Measurements from ENCODE around the gene TMCO4. TPM values are rescaled to one million over a fixed set of nuclear protein-coding genes. Genes with fewer than 3 reads are reported as not detected.

Gene TMCO4
- total and polyA plus RNA-seq, 2 of the 4 experiments (the other 2 are of a cell fraction) = 7.3 to 8.6 TPM

DNA sequence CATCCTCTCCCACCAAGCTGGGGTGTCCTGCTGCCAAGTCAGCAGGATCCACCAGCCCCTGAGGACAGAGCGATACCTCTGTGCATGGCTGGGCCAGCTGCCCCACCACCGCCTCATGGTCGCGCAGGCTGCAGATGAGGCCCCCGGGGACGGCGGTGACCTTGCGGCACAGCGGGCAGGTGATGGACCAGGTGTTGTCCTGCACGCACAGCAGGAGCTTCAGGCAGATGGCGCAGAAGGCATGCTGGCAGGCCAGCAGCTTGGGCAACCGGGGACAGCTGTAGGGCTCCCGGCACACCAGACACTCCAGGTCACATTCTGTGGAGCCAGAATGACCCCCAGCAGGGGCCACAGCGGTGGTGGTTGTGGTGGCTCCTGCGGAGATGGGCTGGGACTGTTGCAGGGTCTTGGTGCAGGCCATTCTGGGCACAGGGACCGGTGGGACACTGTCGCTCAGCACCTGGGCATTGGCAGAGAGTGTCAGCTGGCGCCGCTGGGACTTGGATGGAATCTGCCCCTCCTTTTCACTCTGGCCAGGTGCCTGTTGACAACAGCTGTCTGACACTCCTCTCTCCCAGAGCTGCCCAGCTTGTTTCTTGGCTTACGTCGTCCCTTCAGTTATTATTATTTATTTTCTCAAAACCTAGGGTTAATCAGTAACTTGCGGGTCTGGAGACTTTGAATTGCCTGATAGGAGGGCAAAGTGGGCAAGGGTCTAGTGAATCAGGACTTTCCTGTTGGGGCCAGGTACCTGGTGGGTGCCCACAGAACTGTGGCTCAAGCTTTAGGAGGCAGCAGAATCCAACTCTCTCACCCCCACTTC lies 15.2 kb upstream of the TMCO4 start, which contains the start of gene RNF186:
TSS of gene RNF186 (minus strand) at position 603 of the 823 bp plus-strand sequence. CDS start at position 421, 182 bp downstream.
- no peak within 1 kb of the TSS for H3K27ac ChIP-seq (ENCODE audit: insufficient read depth, low read length)
- H3K18ac ChIP-seq (ENCODE audit: low read depth, low read length) = no peak within 1 kb of the TSS
- H3K4ac ChIP-seq (ENCODE audit: low read depth, low read length) = no peak within 1 kb of the TSS
- H3K23ac ChIP-seq (ENCODE audit: low read depth, low read length) = no peak within 1 kb of the TSS
- H3K4me3 ChIP-seq (ENCODE audit: insufficient read depth, low read depth, low read length) = no peak within 1 kb of the TSS
- dilution Hi-C loops (cut with HindIII; ENCODE audit: low sequenced_read_pairs, unreplicated experiment) (no loop called here), in situ Hi-C loops (cut with MboI; ENCODE audit: low sequenced_read_pairs) (no loop called here), intact Hi-C loops (cut with micrococcal nuclease) (no loop called here)
- WGBS, 2 experiments (ENCODE audit: extremely low coverage in 2 of 2, insufficient read length in 1 of 2) = 84% methylated on average over 11 of the region's 22 CpGs; no CpG with 5 or more reads in 1 of the 2 experiments
- no TSS peak for BruUV-seq (replicated peaks)
- no peak within 1 kb of the TSS for H4K91ac ChIP-seq (ENCODE audit: insufficient read depth, low read depth, low read length)
- no peak within 1 kb of the TSS for H2BK20ac ChIP-seq (ENCODE audit: low read depth, low read length)
- H4K20me1 ChIP-seq (ENCODE audit: insufficient read depth, low read length) = no peaks in the 10 kb centered on the region
- ATAC-seq (ENCODE audit: low read depth) (no peak), DNase-seq (no peak)
- ChIA-PET POLR2A (ENCODE audit: unreplicated experiment) (no interaction called here), CTCF (no interaction called here)
- no peak within 1 kb of the TSS for H3K9ac ChIP-seq (ENCODE audit: low read depth, low read length)
- peaks cover 22% of the 10 kb centered on the region for H3K27me3 ChIP-seq (ENCODE audit: control insufficient read depth, insufficient read depth, low read length)
- no peak within 1 kb of the TSS for H4K8ac ChIP-seq (ENCODE audit: low read depth in 2 of 2, low read length in 2 of 2)
- H3K4me1 ChIP-seq (ENCODE audit: control insufficient read depth, insufficient read depth, low read length) = no peaks in the 10 kb centered on the region
- no peak within 1 kb of the TSS for H2BK15ac ChIP-seq (ENCODE audit: low read depth, low read length)
- no peak within 1 kb of the TSS for H2BK120ac ChIP-seq (ENCODE audit: low read depth, low read length)
- H2AFZ ChIP-seq (replicated peaks; ENCODE audit: low read length, poor library complexity) = no peak within 1 kb of the TSS
- H3K9me1 ChIP-seq (ENCODE audit: insufficient read depth, low read length) = no peaks in the 10 kb centered on the region
- H3K56ac ChIP-seq (ENCODE audit: extremely low read depth, insufficient read depth, low read length) = no peak within 1 kb of the TSS
- no peak within 1 kb of the TSS for H2AK9ac ChIP-seq (replicated peaks; ENCODE audit: low read depth, low read length, poor library complexity)
- H4K5ac ChIP-seq (ENCODE audit: low read depth, low read length) = no peak within 1 kb of the TSS
- H2AK5ac ChIP-seq (ENCODE audit: low read depth, low read length) = no peak within 1 kb of the TSS
- H3K14ac ChIP-seq (replicated peaks; ENCODE audit: low read depth, low read length) = no peak within 1 kb of the TSS
- TF ChIP-seq CEBPB (IDR thresholded peaks at IDR 0.05; ENCODE audit: low read depth, low read length) = no peak
- no peak for TF ChIP-seq POLR2A (IDR thresholded peaks at IDR 0.05; ENCODE audit: low read depth, low read length)
- TF ChIP-seq, protein P1, sequence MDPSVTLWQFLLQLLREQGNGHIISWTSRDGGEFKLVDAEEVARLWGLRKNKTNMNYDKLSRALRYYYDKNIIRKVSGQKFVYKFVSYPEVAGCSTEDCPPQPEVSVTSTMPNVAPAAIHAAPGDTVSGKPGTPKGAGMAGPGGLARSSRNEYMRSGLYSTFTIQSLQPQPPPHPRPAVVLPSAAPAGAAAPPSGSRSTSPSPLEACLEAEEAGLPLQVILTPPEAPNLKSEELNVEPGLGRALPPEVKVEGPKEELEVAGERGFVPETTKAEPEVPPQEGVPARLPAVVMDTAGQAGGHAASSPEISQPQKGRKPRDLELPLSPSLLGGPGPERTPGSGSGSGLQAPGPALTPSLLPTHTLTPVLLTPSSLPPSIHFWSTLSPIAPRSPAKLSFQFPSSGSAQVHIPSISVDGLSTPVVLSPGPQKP (IDR thresholded peaks at IDR 0.05; ENCODE audit: borderline replicate concordance, low read depth, low read length) = no peak
- H3K79me1 ChIP-seq (ENCODE audit: low read depth in 1 of 2, low read length in 2 of 2) = no peaks in the 10 kb centered on the region
- no peak within 1 kb of the TSS for H2BK5ac ChIP-seq (ENCODE audit: low read depth, low read length, poor library complexity, severe bottlenecking)
- H3K4me2 ChIP-seq (ENCODE audit: low read depth, low read length) = no peak within 1 kb of the TSS
- H3K36me3 ChIP-seq (ENCODE audit: control insufficient read depth, insufficient read depth, low read length) = no peaks in the 10 kb centered on the region
- no peaks in the 10 kb centered on the region for H3K9me3 ChIP-seq (ENCODE audit: control insufficient read depth, insufficient read depth, low read length)
